ENCODE results near the gene GRWD1. TPM values are rescaled to one million over a fixed set of nuclear protein-coding genes. Genes with fewer than 3 reads are reported as not detected.
A peak's percentile ranks its signal among the peaks of the same experiment; 100 is the strongest.

Gene GRWD1
- total RNA-seq, 6 donors from 2014 or later = 10.5 to 44.1 (median 31.6) TPM

DNA sequence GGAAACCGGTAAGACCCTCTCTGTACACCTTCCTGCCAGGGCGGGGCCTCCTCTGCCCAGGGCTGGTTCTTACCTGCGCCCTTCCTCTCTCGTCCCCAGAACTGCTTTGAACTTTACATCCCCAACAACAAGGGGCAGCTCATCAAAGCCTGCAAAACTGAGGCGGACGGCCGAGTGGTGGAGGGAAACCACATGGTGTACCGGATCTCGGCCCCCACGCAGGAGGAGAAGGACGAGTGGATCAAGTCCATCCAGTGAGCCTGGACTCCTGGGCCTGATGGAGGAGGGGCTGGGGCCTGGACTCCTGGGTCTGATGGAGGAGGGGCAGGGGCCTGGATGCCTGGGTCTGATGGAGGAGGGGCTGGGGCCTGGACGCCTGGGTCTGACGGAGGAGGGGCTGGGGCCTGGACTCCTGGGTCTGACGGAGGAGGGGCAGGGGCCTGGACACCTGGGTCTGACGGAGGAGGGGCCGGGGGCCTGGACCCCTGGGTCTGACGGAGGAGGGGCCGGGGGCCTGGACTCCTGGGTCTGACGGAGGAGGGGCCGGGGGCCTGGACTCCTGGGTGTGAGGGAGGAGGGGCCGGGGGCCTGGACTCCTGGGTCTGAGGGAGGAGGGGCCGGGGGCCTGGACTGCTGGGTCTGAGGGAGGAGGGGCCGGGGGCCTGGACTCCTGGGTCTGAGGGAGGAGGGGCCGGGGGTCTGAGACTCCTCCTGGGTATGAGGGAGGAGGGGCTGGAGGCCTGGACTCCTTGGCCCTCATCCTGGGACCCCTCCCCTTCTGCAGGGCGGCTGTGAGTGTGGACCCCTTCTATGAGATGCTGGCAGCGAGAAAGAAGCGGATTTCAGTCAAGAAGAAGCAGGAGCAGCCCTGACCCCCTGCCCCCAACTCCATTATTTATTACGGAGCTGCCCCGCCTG lies 32.8 kb downstream of the GRWD1 start:
- DNase-seq (no peak), ATAC-seq (ENCODE audit: low FRiP score in 2 of 2) (no peak)
- Histone ChIP-seq H3K4me3 (no peak overlapping the region), H3K27me3 (no peaks in the 10 kb centered on the region), H3K9me3 (no peaks in the 10 kb centered on the region), H3K36me3 (peaks cover 31 to 57% (median 55%) of the 10 kb centered on the region in 4 donors), H3K4me1 (peaks cover 9 to 29% (median 24%) of the 10 kb centered on the region in 4 donors), H3K27ac (no peak overlapping the region)
- 92% methylated on average over 17 to 26 of the region's 29 CpGs for WGBS, 2 donors
- TF ChIP-seq POLR2AphosphoS5 (IDR thresholded peaks at IDR 0.05) = no peak
- TF ChIP-seq EP300 (IDR thresholded peaks at IDR 0.05) = no peak
- TF ChIP-seq, protein P1, sequence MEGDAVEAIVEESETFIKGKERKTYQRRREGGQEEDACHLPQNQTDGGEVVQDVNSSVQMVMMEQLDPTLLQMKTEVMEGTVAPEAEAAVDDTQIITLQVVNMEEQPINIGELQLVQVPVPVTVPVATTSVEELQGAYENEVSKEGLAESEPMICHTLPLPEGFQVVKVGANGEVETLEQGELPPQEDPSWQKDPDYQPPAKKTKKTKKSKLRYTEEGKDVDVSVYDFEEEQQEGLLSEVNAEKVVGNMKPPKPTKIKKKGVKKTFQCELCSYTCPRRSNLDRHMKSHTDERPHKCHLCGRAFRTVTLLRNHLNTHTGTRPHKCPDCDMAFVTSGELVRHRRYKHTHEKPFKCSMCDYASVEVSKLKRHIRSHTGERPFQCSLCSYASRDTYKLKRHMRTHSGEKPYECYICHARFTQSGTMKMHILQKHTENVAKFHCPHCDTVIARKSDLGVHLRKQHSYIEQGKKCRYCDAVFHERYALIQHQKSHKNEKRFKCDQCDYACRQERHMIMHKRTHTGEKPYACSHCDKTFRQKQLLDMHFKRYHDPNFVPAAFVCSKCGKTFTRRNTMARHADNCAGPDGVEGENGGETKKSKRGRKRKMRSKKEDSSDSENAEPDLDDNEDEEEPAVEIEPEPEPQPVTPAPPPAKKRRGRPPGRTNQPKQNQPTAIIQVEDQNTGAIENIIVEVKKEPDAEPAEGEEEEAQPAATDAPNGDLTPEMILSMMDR (IDR thresholded peaks at IDR 0.05) = no peak
- TF ChIP-seq POLR2A (IDR thresholded peaks at IDR 0.05) = no peak

DNA sequence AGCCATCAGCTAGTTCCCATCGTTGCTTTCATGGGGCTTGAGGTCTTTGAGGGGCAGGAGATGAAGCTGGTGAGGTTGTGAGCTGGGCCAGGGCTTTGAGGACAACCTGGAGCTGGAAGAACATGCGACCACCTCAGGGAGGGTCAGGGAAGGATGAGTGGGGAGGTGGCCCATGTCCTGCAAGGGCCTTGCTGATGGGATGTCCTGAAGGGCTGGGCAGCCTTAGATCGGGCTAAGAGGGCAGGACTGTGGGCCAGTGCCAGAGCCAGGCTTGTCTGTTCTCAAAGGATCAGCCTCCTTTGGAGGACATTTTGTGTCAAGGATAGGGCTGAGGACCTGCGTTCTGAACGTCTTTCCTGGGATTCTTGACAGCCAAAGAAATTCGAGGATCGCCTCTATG lies 33.9 kb downstream of the GRWD1 start:
- ATAC-seq (ENCODE audit: low FRiP score in 2 of 2) (no peak), DNase-seq (no peak)
- 71 to 91% methylated on average over 6 to 7 of the region's 7 CpGs for WGBS, 2 donors
- no peaks in the 10 kb centered on the region for H3K9me3 ChIP-seq
- H3K36me3 ChIP-seq = peaks cover 22 to 46% (median 44%) of the 10 kb centered on the region in 4 donors
- no peak for TF ChIP-seq EP300 (IDR thresholded peaks at IDR 0.05)
- TF ChIP-seq POLR2AphosphoS5 (IDR thresholded peaks at IDR 0.05) = no peak
- TF ChIP-seq POLR2A (IDR thresholded peaks at IDR 0.05) = no peak
- TF ChIP-seq, protein P1 (IDR thresholded peaks at IDR 0.05) = no peak
- H3K4me1 ChIP-seq = peaks cover 9 to 29% (median 24%) of the 10 kb centered on the region in 4 donors
- H3K4me3 ChIP-seq = peak overlapping the region in 1 of 4 donors; percentile 52
- no peaks in the 10 kb centered on the region for H3K27me3 ChIP-seq
- peak overlapping the region; percentile 66 to 93 (median 80) for H3K27ac ChIP-seq

DNA sequence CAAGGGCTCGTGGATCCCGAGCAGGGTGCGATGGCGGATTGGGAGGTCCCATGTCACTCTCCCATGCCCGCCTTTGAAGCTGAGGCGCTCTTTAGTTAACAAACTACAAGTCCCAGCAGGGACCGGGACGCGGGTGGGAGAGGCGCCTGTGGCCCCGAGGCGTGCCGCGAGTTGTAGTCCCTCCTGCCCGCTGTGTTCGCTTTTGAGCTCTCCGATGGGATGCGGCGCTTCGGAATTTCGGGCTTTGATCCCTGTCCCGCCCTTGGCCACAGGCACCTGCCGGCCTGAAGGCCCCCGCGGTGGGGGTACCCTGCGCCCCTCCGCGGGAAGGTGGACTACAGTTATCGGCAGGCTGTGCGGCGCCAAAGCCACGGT lies 34.4 kb downstream of the GRWD1 start:
- WGBS, 2 donors = 41 to 54% methylated on average over 5 to 31 of the region's 32 CpGs
- no peaks in the 10 kb centered on the region for H3K9me3 ChIP-seq
- H3K36me3 ChIP-seq = peaks cover 17 to 41% (median 39%) of the 10 kb centered on the region in 4 donors
- TF ChIP-seq POLR2A (IDR thresholded peaks at IDR 0.05) (peak in 1 of 4 donors; percentile 41), POLR2AphosphoS5 (IDR thresholded peaks at IDR 0.05) (no peak), EP300 (IDR thresholded peaks at IDR 0.05) (no peak)
- TF ChIP-seq, protein P1 (IDR thresholded peaks at IDR 0.05) = no peak
- peak; percentile 56 to 65 for ATAC-seq (ENCODE audit: low FRiP score in 2 of 2)
- peak overlapping the region; percentile 45 to 52 (median 46) for H3K4me3 ChIP-seq
- H3K27me3 ChIP-seq = no peaks in the 10 kb centered on the region
- peaks cover 9 to 29% (median 24%) of the 10 kb centered on the region in 4 donors for H3K4me1 ChIP-seq
- H3K27ac ChIP-seq = peak overlapping the region; percentile 66 to 93 (median 80)
- DNase-seq = peak; percentile 59 to 88

DNA sequence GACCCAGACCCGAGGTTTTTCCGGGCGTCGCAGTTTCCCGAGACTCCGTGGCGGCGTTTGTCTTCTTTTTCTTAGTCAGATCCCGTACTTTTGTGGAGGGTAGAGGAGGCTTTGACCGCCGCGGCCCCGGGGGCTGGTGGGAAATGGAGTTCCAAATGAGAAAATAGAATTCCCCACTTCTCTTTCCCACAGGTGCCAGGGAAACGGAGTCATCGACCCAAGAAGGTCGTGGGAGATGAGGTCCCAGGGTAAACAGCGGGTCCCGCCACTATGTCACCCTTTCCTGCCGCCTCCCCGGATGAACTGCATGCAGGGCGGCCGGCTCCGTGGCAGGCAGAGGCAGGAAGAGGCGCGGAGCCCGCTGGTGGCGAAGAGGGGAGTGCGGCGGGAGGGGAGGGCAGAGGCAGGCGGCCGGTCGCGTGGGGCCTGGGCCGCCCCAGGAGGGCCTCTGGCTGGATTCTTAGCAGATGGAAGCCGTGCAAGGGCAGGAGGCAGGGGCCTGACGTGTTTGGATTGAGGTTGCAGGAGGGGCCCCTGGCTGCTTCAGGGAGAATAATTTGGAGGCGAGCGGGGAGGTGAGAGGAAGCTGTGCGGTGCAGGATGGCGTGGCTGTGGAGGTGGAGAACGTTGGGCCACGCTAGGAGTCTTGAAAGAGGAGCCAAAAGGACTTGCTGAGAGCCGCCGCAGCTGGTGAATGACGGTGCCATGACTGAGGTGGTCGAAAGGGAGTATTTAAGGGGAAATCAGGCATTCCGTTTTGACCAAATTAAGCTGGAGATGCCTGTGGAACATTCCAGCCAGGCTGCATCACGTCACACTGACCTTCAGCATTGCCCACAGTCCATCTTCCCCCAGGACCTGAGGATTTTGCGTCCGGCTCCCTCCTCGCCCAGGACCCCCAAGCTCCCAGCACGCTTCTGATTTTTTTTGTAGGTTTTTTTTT lies 35.0 kb downstream of the GRWD1 start:
- ATAC-seq (ENCODE audit: low FRiP score in 2 of 2) = peak; percentile 69 to 80
- Histone ChIP-seq H3K27me3 (no peaks in the 10 kb centered on the region), H3K4me1 (peaks cover 9 to 29% (median 24%) of the 10 kb centered on the region in 4 donors), H3K9me3 (no peaks in the 10 kb centered on the region), H3K27ac (peak overlapping the region; percentile 66 to 93 (median 80)), H3K36me3 (peaks cover 10 to 35% (median 33%) of the 10 kb centered on the region in 4 donors), H3K4me3 (peak overlapping the region; percentile 45 to 52 (median 46))
- WGBS, 2 donors = 14 to 15% methylated on average over 45 to 52 of the region's 52 CpGs
- TF ChIP-seq POLR2AphosphoS5 (IDR thresholded peaks at IDR 0.05) = peak in 1 of 2 donors; percentile 33
- no peak for TF ChIP-seq EP300 (IDR thresholded peaks at IDR 0.05)
- TF ChIP-seq POLR2A (IDR thresholded peaks at IDR 0.05) = peak in 1 of 4 donors; percentile 7
- TF ChIP-seq, protein P1 (IDR thresholded peaks at IDR 0.05) = peak in 2 of 6 experiments; percentile 9 to 12
- peak in 1 of 2 donors; percentile 90 for DNase-seq
